Activated T-helper 2 cell treated with anti-CD3 and anti-CD28 coated beads, Interferon-gamma antibody, Interleukin-2, Interleukin-4, amounts not matched to agents 10 μg/mL and 5 μg/mL and 100 μg/mL, durations not matched to agents 14 hours and 24 hours and 36 hours (primary cell): ENCODE measurements around the gene ODF2. TPM values are rescaled to one million over a fixed set of nuclear protein-coding genes. Genes with fewer than 3 reads are reported as not detected.
"Not testable (repeated sequence)": the region's sequence is repeated elsewhere in the genome, so short reads cannot be mapped to it uniquely, and the experiment has no call there.

Experiments used
- DNase-seq: peaks from one replicate; pipeline ENCODE4 v3.0.0; 2021; ENCODE audit warnings: low spot score
- H3K27ac Mint-ChIP-seq: one replicate; pipeline ENCODE4 v1.8.0; 2021; ENCODE audit warnings: mixed read lengths
- H3K27me3 Mint-ChIP-seq: one replicate; pipeline ENCODE4 v1.8.0; 2021; ENCODE audit warnings: low read depth, mixed read lengths
- H3K36me3 Mint-ChIP-seq: one replicate; pipeline ENCODE4 v1.8.0; 2021; ENCODE audit warnings: low read depth, mixed read lengths
- H3K4me1 Mint-ChIP-seq: one replicate; pipeline ENCODE4 v1.8.0; 2021; ENCODE audit warnings: low read depth, mixed read lengths
- H3K4me3 Mint-ChIP-seq: one replicate; pipeline ENCODE4 v1.8.0; 2021; ENCODE audit warnings: low read depth, mild to moderate bottlenecking, moderate library complexity, mixed read lengths
- H3K9me3 Mint-ChIP-seq: one replicate; pipeline ENCODE4 v1.8.0; 2021; ENCODE audit warnings: mixed read lengths
- intact Hi-C: fragments of 100-400 bp; cut with micrococcal nuclease; formaldehyde crosslinking; loops from one replicate; pipeline ENCODE4 v1.15.1; 2023
- total RNA-seq: library from RNA; stranded (reverse); gene quantifications from 2 replicates; pipeline ENCODE4 v1.2.3, GENCODE V29; 2022

ODF2 gene
- total RNA-seq, 1 donor from 2014 or later, result 64.4 TPM

DNA sequence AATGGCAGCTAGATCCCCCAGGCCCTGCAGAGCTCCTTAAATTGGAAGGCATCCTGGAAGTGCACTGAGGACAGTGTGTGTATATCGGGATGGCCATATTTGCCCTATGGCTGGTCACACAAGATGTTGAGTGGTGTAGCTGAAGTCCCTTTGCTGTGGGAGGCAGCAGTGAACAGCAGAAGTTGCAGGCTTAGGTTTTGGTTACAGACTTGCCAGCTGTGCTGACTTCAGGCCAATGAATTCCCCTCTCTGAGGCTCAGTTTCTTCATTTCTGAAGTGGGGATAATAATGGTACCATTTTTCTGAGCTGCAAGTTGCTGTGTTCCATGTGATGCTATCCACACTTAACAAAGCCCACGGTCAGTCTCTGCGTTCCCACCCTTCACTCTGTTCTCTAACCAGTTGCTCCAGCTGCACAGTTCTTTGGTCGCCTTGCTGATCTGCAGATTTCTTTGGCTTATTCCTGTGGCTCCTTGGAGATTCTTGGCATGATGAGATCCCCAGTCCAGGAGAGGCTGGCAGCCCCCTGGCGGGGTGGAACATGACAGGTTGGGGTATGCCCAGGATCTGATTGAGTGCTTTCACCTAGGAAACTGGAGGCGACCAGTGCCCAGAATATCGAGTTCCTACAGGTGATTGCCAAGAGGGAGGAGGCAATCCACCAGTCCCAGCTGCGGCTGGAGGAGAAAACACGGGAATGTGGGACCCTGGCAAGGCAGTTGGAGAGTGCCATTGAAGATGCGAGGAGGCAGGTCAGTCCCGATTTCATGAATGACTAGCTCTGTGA lies 42.2 kb downstream of the ODF2 start:
- Mint-ChIP-seq H3K9me3 (no peaks in the 10 kb centered on the region), H3K36me3 (peaks cover 64% of the 10 kb centered on the region), H3K27ac (no peak overlapping the region), H3K27me3 (no peaks in the 10 kb centered on the region), H3K4me3 (no peak overlapping the region), H3K4me1 (no peaks in the 10 kb centered on the region)
- intact Hi-C loops, result no loop called here
- DNase-seq, result no peak

DNA sequence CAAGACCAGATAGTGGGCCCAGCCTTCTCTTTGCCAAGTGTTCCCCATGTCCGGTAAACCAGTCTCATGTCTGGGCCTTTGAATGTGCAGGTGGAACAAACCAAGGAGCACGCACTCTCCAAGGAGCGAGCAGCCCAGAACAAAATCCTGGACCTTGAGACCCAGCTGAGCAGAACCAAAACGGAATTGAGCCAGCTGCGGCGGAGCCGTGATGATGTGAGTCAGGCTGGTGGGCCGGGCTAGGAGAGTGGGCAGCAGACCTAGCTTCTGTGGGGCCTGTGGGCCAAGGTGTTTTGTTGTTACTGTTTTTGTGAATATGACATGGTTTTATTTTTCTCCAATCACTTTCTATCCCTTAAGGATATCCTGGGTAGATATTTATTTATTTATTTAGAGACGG lies 43.1 kb downstream of the ODF2 start:
- Mint-ChIP-seq H3K36me3 (peaks cover 64% of the 10 kb centered on the region), H3K4me3 (no peak overlapping the region), H3K27me3 (no peaks in the 10 kb centered on the region), H3K9me3 (no peaks in the 10 kb centered on the region), H3K4me1 (peaks cover 2% of the 10 kb centered on the region), H3K27ac (no peak overlapping the region)
- intact Hi-C loops, result no loop called here
- DNase-seq, result no peak

GRCh38 chr9:128499920-128500319 lies 44.1 kb downstream of the ODF2 start:
- no peaks in the 10 kb centered on the region for H3K27me3 Mint-ChIP-seq
- H3K4me3 Mint-ChIP-seq, result no peak overlapping the region
- H3K9me3 Mint-ChIP-seq, result no peaks in the 10 kb centered on the region
- H3K36me3 Mint-ChIP-seq, result peaks cover 61% of the 10 kb centered on the region
- H3K27ac Mint-ChIP-seq, result no peak overlapping the region
- peaks cover 3% of the 10 kb centered on the region for H3K4me1 Mint-ChIP-seq
- intact Hi-C loops, result no loop called here
- DNase-seq, result no peak

- H3K9me3 Mint-ChIP-seq, H3K27me3 Mint-ChIP-seq, intact Hi-C loops, DNase-seq: not testable (repeated sequence)
- H3K4me3 Mint-ChIP-seq, result peak overlapping the region; percentile 67
- H3K4me1 Mint-ChIP-seq, result peaks cover 14% of the 10 kb centered on the region
- peak overlapping the region; percentile 62 for H3K27ac Mint-ChIP-seq
- H3K36me3 Mint-ChIP-seq, result peaks cover 49% of the 10 kb centered on the region
These were observed 47.6 kb downstream of the ODF2 start for GRCh38 chr9:128503415-128503825.

DNA sequence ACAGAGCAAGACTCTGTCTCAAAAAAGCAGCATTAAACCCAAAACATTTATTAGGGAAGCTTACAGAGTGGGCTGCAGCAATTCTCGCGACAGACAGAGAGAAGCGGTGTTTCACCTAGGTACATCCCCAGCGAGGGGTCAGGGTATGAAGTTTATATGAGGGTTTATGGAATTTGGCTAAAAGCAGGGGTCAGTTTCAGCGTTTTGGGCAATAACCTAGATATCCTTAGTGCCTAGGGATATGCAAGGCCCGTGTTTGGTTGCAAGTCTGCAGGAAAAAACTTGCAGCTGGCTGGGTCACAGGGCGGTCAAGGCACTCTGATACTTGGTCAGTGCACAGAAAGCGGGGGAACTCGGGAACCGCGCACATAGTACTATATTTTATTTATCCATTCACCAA lies 48.1 kb downstream of the ODF2 start:
- peak overlapping the region; percentile 67 for H3K4me3 Mint-ChIP-seq
- peaks cover 18% of the 10 kb centered on the region for H3K4me1 Mint-ChIP-seq
- intact Hi-C loops, result loop anchor here (1.0 kb wide), 2 partner anchors 48 kb away; partner anchors contain the start of genes ODF2 and SPTAN1
- DNase-seq, result no peak
- H3K9me3 Mint-ChIP-seq, result no peaks in the 10 kb centered on the region
- H3K27me3 Mint-ChIP-seq, result no peaks in the 10 kb centered on the region
- peaks cover 49% of the 10 kb centered on the region for H3K36me3 Mint-ChIP-seq
- H3K27ac Mint-ChIP-seq, result peak overlapping the region; percentile 62

DNA sequence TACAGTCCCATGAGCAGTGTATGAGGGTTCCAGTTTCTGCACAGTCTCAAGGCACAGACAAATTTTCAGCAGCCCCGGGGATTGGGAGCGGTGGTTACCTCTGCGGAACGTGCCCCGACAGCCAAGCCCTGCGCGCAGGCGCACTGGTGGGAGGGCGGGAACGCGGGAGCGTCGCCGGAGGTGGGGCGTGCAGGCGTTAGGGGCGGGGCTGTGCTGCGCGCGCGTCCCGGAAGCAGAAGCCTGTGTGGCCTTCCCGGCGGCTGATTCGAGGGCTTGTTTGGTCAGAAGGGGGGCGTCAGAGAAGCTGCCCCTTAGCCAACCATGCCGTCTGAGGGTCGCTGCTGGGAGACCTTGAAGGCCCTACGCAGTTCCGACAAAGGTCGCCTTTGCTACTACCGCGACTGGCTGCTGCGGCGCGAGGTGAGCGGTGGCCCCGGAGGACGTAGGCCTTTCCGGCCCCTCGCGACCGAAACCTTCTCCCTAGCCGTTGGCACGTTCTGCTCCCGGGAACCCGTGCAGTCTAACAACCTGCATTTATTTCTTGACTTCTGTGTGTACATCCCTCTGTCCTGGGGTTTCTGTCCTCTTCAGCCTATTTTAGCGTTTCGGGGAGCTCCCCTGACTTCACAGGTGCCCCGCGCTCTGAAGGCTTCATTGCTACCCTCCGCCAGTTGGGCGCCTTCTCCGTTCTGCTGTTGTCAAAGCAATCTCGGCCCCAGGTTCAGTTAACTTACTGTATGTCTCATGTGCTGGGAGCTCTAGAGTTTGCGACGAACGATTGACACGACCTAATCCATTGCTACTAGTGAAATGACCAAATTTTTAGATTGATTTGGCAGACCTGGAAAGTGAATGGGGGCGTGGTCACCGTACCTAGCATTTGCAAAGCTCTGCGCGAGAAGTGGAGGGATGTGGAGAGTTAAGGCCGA lies 48.9 kb downstream of the ODF2 start, which contains the start of gene GLE1:
Gene GLE1, plus strand, starts transcription at position 235 of the 929 bp plus-strand sequence. Its CDS starts 87 bp downstream, at position 322.
- Mint-ChIP-seq H3K27ac (peak within 1 kb of the TSS; percentile 97), H3K9me3 (no peaks in the 10 kb centered on the region), H3K4me3 (peak within 1 kb of the TSS; percentile 98), H3K36me3 (peaks cover 49% of the 10 kb centered on the region), H3K4me1 (peaks cover 18% of the 10 kb centered on the region), H3K27me3 (no peaks in the 10 kb centered on the region)
- peak; percentile 95 for DNase-seq
- intact Hi-C loops, result loop anchor here (1.0 kb wide), 2 partner anchors 48 kb away; partner anchors contain the start of genes ODF2 and SPTAN1

DNA sequence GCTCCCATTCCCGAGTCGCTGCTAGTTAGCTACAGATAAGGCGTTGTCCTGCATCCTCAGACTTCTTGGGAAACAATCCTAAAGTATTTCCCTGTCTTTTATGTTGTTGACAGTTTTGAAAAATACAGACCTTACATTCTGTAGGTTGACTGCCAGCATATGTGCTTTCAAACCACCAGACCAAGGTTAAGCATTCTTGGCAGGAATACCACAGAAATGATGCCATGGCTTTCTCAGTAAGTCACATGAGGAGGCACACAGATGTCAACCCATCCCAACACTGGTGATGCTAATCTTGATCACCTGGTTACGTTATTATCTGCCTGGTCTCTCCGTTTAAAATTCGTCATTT lies 49.6 kb downstream of the ODF2 start:
- Mint-ChIP-seq H3K4me3 (peak overlapping the region; percentile 98), H3K27ac (peak overlapping the region; percentile 97), H3K4me1 (peaks cover 18% of the 10 kb centered on the region), H3K36me3 (peaks cover 48% of the 10 kb centered on the region), H3K27me3 (no peaks in the 10 kb centered on the region), H3K9me3 (no peaks in the 10 kb centered on the region)
- DNase-seq, result no peak
- intact Hi-C loops, result no loop called here

- Mint-ChIP-seq H3K36me3 (peaks cover 44% of the 10 kb centered on the region), H3K4me1 (peaks cover 18% of the 10 kb centered on the region), H3K4me3 (peak overlapping the region; percentile 98)
- H3K27me3 Mint-ChIP-seq, intact Hi-C loops, H3K9me3 Mint-ChIP-seq, DNase-seq, H3K27ac Mint-ChIP-seq: not testable (repeated sequence)
These were observed 50.1 kb downstream of the ODF2 start for GRCh38 chr9:128505906-128506305.

- Mint-ChIP-seq H3K9me3 (no peaks in the 10 kb centered on the region), H3K4me3 (no peak overlapping the region), H3K4me1 (peaks cover 13% of the 10 kb centered on the region), H3K27me3 (no peaks in the 10 kb centered on the region), H3K27ac (no peak overlapping the region), H3K36me3 (peaks cover 58% of the 10 kb centered on the region)
- no peak for DNase-seq
- intact Hi-C loops, result no loop called here
These were observed 57.0 kb downstream of the ODF2 start for GRCh38 chr9:128512820-128513219.

GRCh38 chr9:128521956-128522355 lies 66.2 kb downstream of the ODF2 start:
- Mint-ChIP-seq H3K27ac (no peak overlapping the region), H3K4me3 (no peak overlapping the region), H3K27me3 (no peaks in the 10 kb centered on the region), H3K4me1 (no peaks in the 10 kb centered on the region), H3K36me3 (peaks cover 74% of the 10 kb centered on the region), H3K9me3 (no peaks in the 10 kb centered on the region)
- no peak for DNase-seq
- intact Hi-C loops, result no loop called here

- H3K9me3 Mint-ChIP-seq, result no peaks in the 10 kb centered on the region
- peaks cover 67% of the 10 kb centered on the region for H3K36me3 Mint-ChIP-seq
- no peaks in the 10 kb centered on the region for H3K27me3 Mint-ChIP-seq
- no peak for DNase-seq
- H3K4me1 Mint-ChIP-seq, result no peaks in the 10 kb centered on the region
- intact Hi-C loops, result no loop called here
- H3K4me3 Mint-ChIP-seq, result no peak overlapping the region
- H3K27ac Mint-ChIP-seq, result no peak overlapping the region
These were observed 67.6 kb downstream of the ODF2 start for GRCh38 chr9:128523199-128523925.

GRCh38 chr9:128526720-128527119 lies 70.9 kb downstream of the ODF2 start:
- Mint-ChIP-seq H3K27ac (no peak overlapping the region), H3K27me3 (no peaks in the 10 kb centered on the region), H3K36me3 (peaks cover 64% of the 10 kb centered on the region), H3K4me3 (no peak overlapping the region), H3K4me1 (no peaks in the 10 kb centered on the region), H3K9me3 (no peaks in the 10 kb centered on the region)
- no peak for DNase-seq
- intact Hi-C loops, result no loop called here
